Endodermal cell (in vitro differentiated cells): Measurements from ENCODE around the gene INSR. TPM values are rescaled to one million over a fixed set of nuclear protein-coding genes. Genes with fewer than 3 reads are reported as not detected.

Source experiments
- DNase-seq: peaks from one replicate; pipeline ENCODE4 v3.0.0-alpha.2; 2017
- H3K27ac ChIP-seq: 2 replicates; pipeline ENCODE4 v1.5.1; 2013; ENCODE audit warnings: mild to moderate bottlenecking, low read depth, low read length, moderate library complexity
- H3K27me3 ChIP-seq: 2 replicates; pipeline ENCODE4 v1.6.1; 2013; ENCODE audit warnings: mild to moderate bottlenecking, low read length, moderate library complexity; ENCODE audit not compliant: insufficient read depth, control insufficient read depth, poor library complexity, severe bottlenecking
- H3K36me3 ChIP-seq: 2 replicates; pipeline ENCODE4 v1.7.0; 2013; ENCODE audit warnings: mild to moderate bottlenecking, low read length, moderate library complexity; ENCODE audit not compliant: control insufficient read depth, insufficient read depth
- H3K4me1 ChIP-seq: one replicate; pipeline ENCODE4 v1.7.0; 2013; ENCODE audit warnings: low read length; ENCODE audit not compliant: control insufficient read depth, insufficient read depth
- H3K4me3 ChIP-seq: 2 replicates; pipeline ENCODE4 v1.5.1; 2013; ENCODE audit warnings: mild to moderate bottlenecking, low read length, moderate library complexity
- H3K9ac ChIP-seq: 2 replicates; pipeline ENCODE4 v1.6.1; 2013; ENCODE audit warnings: mild to moderate bottlenecking, low read length, moderate library complexity; ENCODE audit not compliant: poor library complexity, severe bottlenecking; ENCODE audit errors: extremely low read depth
- H3K9me3 ChIP-seq: 2 replicates; pipeline ENCODE4 v1.6.1; 2013; ENCODE audit warnings: mild to moderate bottlenecking, low read length, moderate library complexity; ENCODE audit not compliant: control insufficient read depth
- H3K27ac Mint-ChIP-seq: 2 replicates; pipeline ENCODE4 v1.8.0; 2020; ENCODE audit warnings: mixed read lengths
- H3K27me3 Mint-ChIP-seq: 2 replicates; pipeline ENCODE4 v1.8.0; 2021; ENCODE audit warnings: mild to moderate bottlenecking, mixed read lengths; ENCODE audit not compliant: insufficient read depth
- H3K36me3 Mint-ChIP-seq: 2 replicates; pipeline ENCODE4 v1.8.0; 2020; ENCODE audit warnings: low read depth, mixed read lengths
- H3K4me1 Mint-ChIP-seq: 2 replicates; pipeline ENCODE4 v1.8.0; 2020; ENCODE audit warnings: mixed read lengths
- H3K4me3 Mint-ChIP-seq: 2 replicates; pipeline ENCODE4 v1.8.0; 2020; ENCODE audit warnings: mild to moderate bottlenecking, moderate library complexity, mixed read lengths
- H3K9me3 Mint-ChIP-seq: 2 replicates; pipeline ENCODE4 v1.8.0; 2020; ENCODE audit warnings: mild to moderate bottlenecking, mixed read lengths
- CTCF ChIP-seq: fragments of 200-600 bp; sonication (generic); conservative IDR thresholded peaks from 2 replicates; pipeline ENCODE4 v1.5.0; 2021; ENCODE audit warnings: antibody characterized with exemption, mild to moderate bottlenecking
- WGBS, 2 experiments: methylation state at CpG; one replicate each; pipeline versions ENCODE4 v1.1.5 to v1.1.7; 2013; ENCODE audit warnings: missing lambda C conversion rate in 2 of 2, mixed read lengths in 1 of 2; ENCODE audit not compliant: insufficient coverage in 1 of 2, insufficient read length in 1 of 2; 5-methylcytosine and 5-hydroxymethylcytosine counted together
- total RNA-seq, 2 donors: library from RNA; stranded (reverse); fragmentation: NEBNext Ultra II Directional in 1 of 2; extraction: Animal tissue kit (Norgen Biotek cat#: 25700) in 1 of 2; gene quantifications; 2 replicates in 1 of 2; 3 replicates in 1 of 2; pipeline ENCODE4 v1.2.1, GENCODE V29; 2021

The INSR gene
- total RNA-seq, 2 donors from 2014 or later = 31.3 to 31.5 TPM

GRCh38 chr19:7139095-7139494 is 155.1 kb downstream of the INSR start:
- Histone ChIP-seq H3K9me3 (peaks cover 16% of the 10 kb centered on the region), H3K27me3 (no peaks in the 10 kb centered on the region), H3K9ac (no peak overlapping the region), H3K4me1 (no peaks in the 10 kb centered on the region), H3K4me3 (no peak overlapping the region), H3K36me3 (peaks cover 30% of the 10 kb centered on the region), H3K27ac (no peak overlapping the region)
- TF ChIP-seq CTCF = no peak
- Mint-ChIP-seq H3K4me1 (no peaks in the 10 kb centered on the region), H3K36me3 (peaks cover 55% of the 10 kb centered on the region), H3K4me3 (no peak overlapping the region), H3K27ac (no peak overlapping the region), H3K9me3 (peaks cover 9% of the 10 kb centered on the region), H3K27me3 (no peaks in the 10 kb centered on the region)
- DNase-seq = no peak
- WGBS, 2 experiments = 100% methylated on average over 1 of the region's 1 CpG

GRCh38 chr19:7138402-7138801 is 155.8 kb downstream of the INSR start:
- no peak overlapping the region for H3K4me3 ChIP-seq
- Mint-ChIP-seq H3K36me3 (peaks cover 54% of the 10 kb centered on the region), H3K27ac (no peak overlapping the region), H3K4me1 (no peaks in the 10 kb centered on the region), H3K4me3 (no peak overlapping the region), H3K9me3 (peaks cover 9% of the 10 kb centered on the region), H3K27me3 (no peaks in the 10 kb centered on the region)
- no peak for TF ChIP-seq CTCF
- no peaks in the 10 kb centered on the region for H3K27me3 ChIP-seq
- 100% methylated on average over 1 of the region's 1 CpG; no CpG with 5 or more reads in 1 of the 2 experiments for WGBS, 2 experiments
- no peak overlapping the region for H3K27ac ChIP-seq
- peaks cover 16% of the 10 kb centered on the region for H3K9me3 ChIP-seq
- peaks cover 30% of the 10 kb centered on the region for H3K36me3 ChIP-seq
- H3K4me1 ChIP-seq = no peaks in the 10 kb centered on the region
- no peak overlapping the region for H3K9ac ChIP-seq
- no peak for DNase-seq

GRCh38 chr19:7137120-7137519 is 157.1 kb downstream of the INSR start:
- no peak overlapping the region for H3K27ac Mint-ChIP-seq
- Histone ChIP-seq H3K4me3 (no peak overlapping the region), H3K36me3 (peaks cover 30% of the 10 kb centered on the region), H3K9ac (no peak overlapping the region), H3K4me1 (no peaks in the 10 kb centered on the region), H3K27me3 (no peaks in the 10 kb centered on the region), H3K9me3 (peaks cover 16% of the 10 kb centered on the region), H3K27ac (no peak overlapping the region)
- DNase-seq = no peak
- H3K9me3 Mint-ChIP-seq = peaks cover 9% of the 10 kb centered on the region
- H3K4me3 Mint-ChIP-seq = no peak overlapping the region
- TF ChIP-seq CTCF = no peak
- H3K27me3 Mint-ChIP-seq = no peaks in the 10 kb centered on the region
- peaks cover 45% of the 10 kb centered on the region for H3K36me3 Mint-ChIP-seq
- 99 to 100% methylated on average over 2 of the region's 2 CpGs for WGBS, 2 experiments
- no peaks in the 10 kb centered on the region for H3K4me1 Mint-ChIP-seq
